ENCODE data around the gene RPUSD1.

Gene RPUSD1

GRCh38 chr16:750485-750884, 37.7 kb downstream of the RPUSD1 start:
- no peaks in the 10 kb centered on the region for H3K27me3 ChIP-seq (replicated peaks in 2 of 5; ENCODE audit: control insufficient read depth in 4 of 5, insufficient read depth in 5 of 5, low read length in 4 of 5)
- H3K4me1 ChIP-seq (ENCODE audit: control extremely low read depth in 1 of 4, control insufficient read depth in 4 of 4, insufficient read depth in 4 of 4, low read length in 3 of 4): peaks cover 0 to 19% (median 14%) of the 10 kb centered on the region in 4 experiments
- ChIA-PET POLR2A (no interaction called here), CTCF (interaction anchor here (1.0 to 2.5 kb wide), 8 partner anchors 10 to 353 kb away, joined by 3 to 7 read pairs (median 5); partner anchors contain the start of genes ANTKMT, CIAO3 and MSLN)
- H3K36me3 ChIP-seq (ENCODE audit: control insufficient read depth in 4 of 4, insufficient read depth in 4 of 4, low read length in 3 of 4): no peaks in the 10 kb centered on the region
- no peak overlapping the region for H3K27ac ChIP-seq (ENCODE audit: insufficient read depth in 1 of 2, low read depth in 1 of 2, low read length in 2 of 2, poor library complexity in 1 of 2, severe bottlenecking in 2 of 2)
- H3K4me3 ChIP-seq (ENCODE audit: control insufficient read depth in 1 of 7, extremely low read depth in 1 of 7, insufficient read depth in 4 of 7, low read depth in 2 of 7, low read length in 6 of 7): no peak overlapping the region
- WGBS (ENCODE audit: insufficient coverage): 94% methylated on average over 9 of the region's 9 CpGs
- H3K9me3 ChIP-seq (ENCODE audit: control extremely low read depth in 1 of 5, control insufficient read depth in 4 of 5, insufficient read depth in 2 of 5, low read depth in 1 of 5, low read length in 4 of 5): no peaks in the 10 kb centered on the region
- DNase-seq: no peak

GRCh38 chr16:749010-749409, 39.2 kb downstream of the RPUSD1 start:
- H3K27ac ChIP-seq (ENCODE audit: insufficient read depth in 1 of 2, low read depth in 1 of 2, low read length in 2 of 2, poor library complexity in 1 of 2, severe bottlenecking in 2 of 2): no peak overlapping the region
- POLR2A ChIA-PET: interaction anchor here (0.6 kb wide), 1 partner anchor 19 kb away, joined by 3 read pairs; no protein-coding TSS in a partner anchor
- H3K36me3 ChIP-seq (ENCODE audit: control insufficient read depth in 4 of 4, insufficient read depth in 4 of 4, low read length in 3 of 4): no peaks in the 10 kb centered on the region
- H3K9me3 ChIP-seq (ENCODE audit: control extremely low read depth in 1 of 5, control insufficient read depth in 4 of 5, insufficient read depth in 2 of 5, low read depth in 1 of 5, low read length in 4 of 5): no peaks in the 10 kb centered on the region
- H3K4me3 ChIP-seq (ENCODE audit: control insufficient read depth in 1 of 7, extremely low read depth in 1 of 7, insufficient read depth in 4 of 7, low read depth in 2 of 7, low read length in 6 of 7): no peak overlapping the region
- no peaks in the 10 kb centered on the region for H3K27me3 ChIP-seq (replicated peaks in 2 of 5; ENCODE audit: control insufficient read depth in 4 of 5, insufficient read depth in 5 of 5, low read length in 4 of 5)
- no peak for DNase-seq
- H3K4me1 ChIP-seq (ENCODE audit: control extremely low read depth in 1 of 4, control insufficient read depth in 4 of 4, insufficient read depth in 4 of 4, low read length in 3 of 4): peaks cover 0 to 6% (median under 1%) of the 10 kb centered on the region in 4 experiments
- CTCF ChIA-PET: interaction anchor here (0.6 to 3.0 kb wide), 6 partner anchors 28 to 171 kb away, joined by 3 to 13 read pairs (median 4); partner anchors contain the start of gene ANTKMT
- WGBS (ENCODE audit: insufficient coverage): 100% methylated on average over 1 of the region's 6 CpGs

- Histone ChIP-seq H3K4me1 (ENCODE audit: control extremely low read depth in 1 of 4, control insufficient read depth in 4 of 4, insufficient read depth in 4 of 4, low read length in 3 of 4) (peaks cover 0 to 4% (median 0%) of the 10 kb centered on the region in 4 experiments), H3K4me3 (ENCODE audit: control insufficient read depth in 1 of 7, extremely low read depth in 1 of 7, insufficient read depth in 4 of 7, low read depth in 2 of 7, low read length in 6 of 7) (no peak overlapping the region), H3K36me3 (ENCODE audit: control insufficient read depth in 4 of 4, insufficient read depth in 4 of 4, low read length in 3 of 4) (no peaks in the 10 kb centered on the region), H3K27ac (ENCODE audit: insufficient read depth in 1 of 2, low read depth in 1 of 2, low read length in 2 of 2, poor library complexity in 1 of 2, severe bottlenecking in 2 of 2) (no peak overlapping the region), H3K27me3 (replicated peaks in 2 of 5; ENCODE audit: control insufficient read depth in 4 of 5, insufficient read depth in 5 of 5, low read length in 4 of 5) (no peaks in the 10 kb centered on the region), H3K9me3 (ENCODE audit: control extremely low read depth in 1 of 5, control insufficient read depth in 4 of 5, insufficient read depth in 2 of 5, low read depth in 1 of 5, low read length in 4 of 5) (no peaks in the 10 kb centered on the region)
- no peak for DNase-seq
- 94% methylated on average over 24 of the region's 39 CpGs for WGBS (ENCODE audit: insufficient coverage)
- ChIA-PET CTCF (interaction anchor here (1.0 to 3.0 kb wide), 5 partner anchors 27 to 40 kb away, joined by 3 to 13 read pairs (median 5); partner anchors contain the start of genes ANTKMT, CHTF18 and RPUSD1), POLR2A (no interaction called here)
Observed at GRCh38 chr16:747978-748746, 40.0 kb downstream of the RPUSD1 start.

- no peak overlapping the region for H3K4me3 ChIP-seq (ENCODE audit: control insufficient read depth in 1 of 7, extremely low read depth in 1 of 7, insufficient read depth in 4 of 7, low read depth in 2 of 7, low read length in 6 of 7)
- no peak overlapping the region for H3K27ac ChIP-seq (ENCODE audit: insufficient read depth in 1 of 2, low read depth in 1 of 2, low read length in 2 of 2, poor library complexity in 1 of 2, severe bottlenecking in 2 of 2)
- peaks cover 0 to 3% (median 0%) of the 10 kb centered on the region in 4 experiments for H3K4me1 ChIP-seq (ENCODE audit: control extremely low read depth in 1 of 4, control insufficient read depth in 4 of 4, insufficient read depth in 4 of 4, low read length in 3 of 4)
- no peaks in the 10 kb centered on the region for H3K27me3 ChIP-seq (replicated peaks in 2 of 5; ENCODE audit: control insufficient read depth in 4 of 5, insufficient read depth in 5 of 5, low read length in 4 of 5)
- POLR2A ChIA-PET: interaction anchor here (0.7 kb wide), 1 partner anchor 11 kb away, joined by 3 read pairs; no protein-coding TSS in a partner anchor
- no peaks in the 10 kb centered on the region for H3K9me3 ChIP-seq (ENCODE audit: control extremely low read depth in 1 of 5, control insufficient read depth in 4 of 5, insufficient read depth in 2 of 5, low read depth in 1 of 5, low read length in 4 of 5)
- no peaks in the 10 kb centered on the region for H3K36me3 ChIP-seq (ENCODE audit: control insufficient read depth in 4 of 4, insufficient read depth in 4 of 4, low read length in 3 of 4)
- 94% methylated on average over 5 of the region's 13 CpGs for WGBS (ENCODE audit: insufficient coverage)
- CTCF ChIA-PET: interaction anchor here (1.0 to 3.0 kb wide), 2 partner anchors 37 to 38 kb away, joined by 3 to 13 read pairs; no protein-coding TSS in a partner anchor
- no peak for DNase-seq
Observed at GRCh38 chr16:746637-747036, 41.5 kb downstream of the RPUSD1 start.

GRCh38 chr16:745739-746138, 42.4 kb downstream of the RPUSD1 start:
- no peaks in the 10 kb centered on the region for H3K27me3 ChIP-seq (replicated peaks in 2 of 5; ENCODE audit: control insufficient read depth in 4 of 5, insufficient read depth in 5 of 5, low read length in 4 of 5)
- peaks cover 0 to 6% (median 3%) of the 10 kb centered on the region in 4 experiments for H3K4me1 ChIP-seq (ENCODE audit: control extremely low read depth in 1 of 4, control insufficient read depth in 4 of 4, insufficient read depth in 4 of 4, low read length in 3 of 4)
- CTCF ChIA-PET: interaction anchor here (1.0 to 5.0 kb wide), 7 partner anchors 10 to 40 kb away, joined by 3 to 46 read pairs (median 14); partner anchors contain the start of gene METRN
- H3K27ac ChIP-seq (ENCODE audit: insufficient read depth in 1 of 2, low read depth in 1 of 2, low read length in 2 of 2, poor library complexity in 1 of 2, severe bottlenecking in 2 of 2): no peak overlapping the region
- H3K4me3 ChIP-seq (ENCODE audit: control insufficient read depth in 1 of 7, extremely low read depth in 1 of 7, insufficient read depth in 4 of 7, low read depth in 2 of 7, low read length in 6 of 7): no peak overlapping the region
- 5% methylated on average over 10 of the region's 14 CpGs for WGBS (ENCODE audit: insufficient coverage)
- peak; percentile 36 to 46 (median 44) for DNase-seq
- POLR2A ChIA-PET: interaction anchor here (1.1 kb wide), 1 partner anchor 34 kb away, joined by 5 read pairs; no protein-coding TSS in a partner anchor
- no peaks in the 10 kb centered on the region for H3K9me3 ChIP-seq (ENCODE audit: control extremely low read depth in 1 of 5, control insufficient read depth in 4 of 5, insufficient read depth in 2 of 5, low read depth in 1 of 5, low read length in 4 of 5)
- H3K36me3 ChIP-seq (ENCODE audit: control insufficient read depth in 4 of 4, insufficient read depth in 4 of 4, low read length in 3 of 4): no peaks in the 10 kb centered on the region

GRCh38 chr16:743794-744500, 44.2 kb downstream of the RPUSD1 start:
- WGBS (ENCODE audit: insufficient coverage): over 99% methylated on average over 16 of the region's 21 CpGs
- Histone ChIP-seq H3K4me3 (ENCODE audit: control insufficient read depth in 1 of 7, extremely low read depth in 1 of 7, insufficient read depth in 4 of 7, low read depth in 2 of 7, low read length in 6 of 7) (no peak overlapping the region), H3K9me3 (ENCODE audit: control extremely low read depth in 1 of 5, control insufficient read depth in 4 of 5, insufficient read depth in 2 of 5, low read depth in 1 of 5, low read length in 4 of 5) (no peaks in the 10 kb centered on the region), H3K27ac (ENCODE audit: insufficient read depth in 1 of 2, low read depth in 1 of 2, low read length in 2 of 2, poor library complexity in 1 of 2, severe bottlenecking in 2 of 2) (no peak overlapping the region), H3K4me1 (ENCODE audit: control extremely low read depth in 1 of 4, control insufficient read depth in 4 of 4, insufficient read depth in 4 of 4, low read length in 3 of 4) (peaks cover 0 to 19% (median 18%) of the 10 kb centered on the region in 4 experiments), H3K36me3 (ENCODE audit: control insufficient read depth in 4 of 4, insufficient read depth in 4 of 4, low read length in 3 of 4) (no peaks in the 10 kb centered on the region), H3K27me3 (replicated peaks in 2 of 5; ENCODE audit: control insufficient read depth in 4 of 5, insufficient read depth in 5 of 5, low read length in 4 of 5) (no peaks in the 10 kb centered on the region)
- POLR2A ChIA-PET: interaction anchor here (0.5 to 0.7 kb wide), 2 partner anchors 15 to 18 kb away, joined by 3 read pairs; no protein-coding TSS in a partner anchor
- peak in 2 of 3 donors; percentile 47 to 48 for DNase-seq
- CTCF ChIA-PET: interaction anchor here (1.0 to 5.0 kb wide), 7 partner anchors 12 to 42 kb away, joined by 3 to 46 read pairs (median 14); partner anchors contain the start of gene METRN

Data from common myeloid progenitor, CD34-positive (primary cell).